HepG2 (cell line): ENCODE results near the gene EZH1. TPM values are rescaled to one million over a fixed set of nuclear protein-coding genes. Genes with fewer than 3 reads are reported as not detected.

Experiments used
- ATAC-seq: fragments of 200-7000 bp; cut with Tn5 transposase; 3 replicates; pipeline ENCODE4 v1.9.1; 2020; ENCODE audit warnings: mild to moderate bottlenecking, moderate library complexity
- BruUV-seq: library from RNA; stranded (reverse); fragments of 400-500 nt; replicated peaks from 2 replicates; lab custom pipeline; 2021; lab: Mats Ljungman, UMichigan
- CTCF ChIA-PET: fragments of 300-600 bp; formaldehyde crosslinking; extraction: SDS; loops from one replicate; lab custom pipeline; 2021; ENCODE audit warnings: low total read pairs, inconsistent platforms, low intra/inter-chr PET ratio; lab: Yijun Ruan, JAX
- POLR2A ChIA-PET: fragments of 350-600 bp; sonication (Branson Sonifier 250); formaldehyde crosslinking; loops from one replicate; lab custom pipeline; 2020; ENCODE audit warnings: antibody characterized with exemption, inconsistent platforms; lab: Yijun Ruan, JAX
- DNase-seq: peaks from one replicate; pipeline ENCODE4 v3.0.0-alpha.2; 2015; ENCODE audit warnings: low spot score
- FAIRE-seq: peaks from 3 replicates; lab custom pipeline; 2011; peaks lifted over from hg19 to GRCh38; lab: Jason Lieb, UNC
- H2AFZ ChIP-seq: one replicate; pipeline ENCODE4 v1.6.1; 2011; ENCODE audit warnings: low read length, inconsistent platforms
- H3K27ac ChIP-seq: fragments of 300-600 bp; 3 replicates; pipeline ENCODE4 v1.8.0; 2011; ENCODE audit warnings: mixed run types, mild to moderate bottlenecking, mixed read lengths, low read length, inconsistent platforms; ENCODE audit not compliant: insufficient read depth; ENCODE audit errors: extremely low read length
- H3K27me3 ChIP-seq, 2 experiments: fragments of 200-600 bp in 1 of 2; 2 replicates in 1 of 2; 3 replicates in 1 of 2; pipeline versions ENCODE4 v1.6.0 to v1.8.0; 2011; ENCODE audit warnings: low read length in 2 of 2, mild to moderate bottlenecking in 2 of 2, moderate library complexity in 2 of 2, inconsistent platforms in 1 of 2; ENCODE audit not compliant: insufficient read depth in 2 of 2, control insufficient read depth in 1 of 2
- H3K36me3 ChIP-seq, 2 experiments: fragments of 200-600 bp in 1 of 2; replicated peaks in 1 of 2; 2 replicates in 1 of 2; 3 replicates in 1 of 2; pipeline versions ENCODE4 v1.5.1 to v1.8.0; 2011; ENCODE audit warnings: low read length in 2 of 2, inconsistent platforms in 1 of 2; ENCODE audit not compliant: insufficient read depth in 2 of 2, control insufficient read depth in 1 of 2
- H3K4me1 ChIP-seq: 2 replicates; pipeline ENCODE4 v1.5.1; 2012; ENCODE audit warnings: low read length, inconsistent platforms; ENCODE audit not compliant: insufficient read depth
- H3K4me2 ChIP-seq: 2 replicates; pipeline ENCODE4 v1.6.0; 2011; ENCODE audit warnings: low read depth, low read length, inconsistent platforms
- H3K4me3 ChIP-seq, 3 experiments: fragments of 200-600 bp in 1 of 3; sonication (generic), shearing (Covaris generic) in 1 of 3; replicated peaks in 1 of 3; 2 replicates each; pipeline ENCODE4 v1.5.1; 2011 to 2016; ENCODE audit warnings: low read length in 3 of 3, inconsistent platforms in 2 of 3, low read depth in 2 of 3, mild to moderate bottlenecking in 2 of 3, control low read depth in 1 of 3, mixed read lengths in 1 of 3; ENCODE audit not compliant: insufficient read depth in 1 of 3
- H3K79me2 ChIP-seq: one replicate; pipeline ENCODE4 v1.6.1; 2011; ENCODE audit warnings: low read length, inconsistent platforms; ENCODE audit not compliant: insufficient read depth
- H3K9ac ChIP-seq: 2 replicates; pipeline ENCODE4 v1.6.0; 2011; ENCODE audit warnings: mild to moderate bottlenecking, low read depth, low read length, inconsistent platforms; ENCODE audit not compliant: insufficient read depth
- H3K9me3 ChIP-seq: 2 replicates; pipeline ENCODE4 v1.5.1; 2012; ENCODE audit warnings: mild to moderate bottlenecking, low read length
- H4K20me1 ChIP-seq: 2 replicates; pipeline ENCODE4 v1.6.0; 2011; ENCODE audit warnings: inconsistent platforms, mild to moderate bottlenecking, low read length, moderate library complexity; ENCODE audit not compliant: insufficient read depth
- ARHGAP35 ChIP-seq: sonication (generic); formaldehyde crosslinking; IDR thresholded peaks from 2 replicates; pipeline ENCODE4 v1.9.0; 2022; ENCODE audit warnings: mild to moderate bottlenecking, inconsistent platforms, moderate library complexity, missing genetic modification reagents, borderline replicate concordance
- DR1 ChIP-seq: sonication (generic); formaldehyde crosslinking; IDR thresholded peaks from 2 replicates; pipeline ENCODE4 v1.8.0; 2021; ENCODE audit warnings: mild to moderate bottlenecking, missing genetic modification reagents, inconsistent platforms
- GABPA ChIP-seq, 2 experiments: IDR thresholded peaks; 2 replicates each; pipeline ENCODE4 v1.6.1; 2011 to 2016; ENCODE audit warnings: low read depth in 2 of 2, low read length in 1 of 2, missing biosample characterization in 1 of 2, missing genetic modification characterization in 1 of 2
- PHF5A ChIP-seq: IDR thresholded peaks from one replicate; pipeline ENCODE4 v1.6.1; 2018; ENCODE audit warnings: low read depth, missing genetic modification reagents; ENCODE audit not compliant: unreplicated experiment
- TMF1 ChIP-seq: sonication (generic); formaldehyde crosslinking; IDR thresholded peaks from 2 replicates; pipeline ENCODE4 v1.8.1; 2022; ENCODE audit warnings: low read depth, missing genetic modification reagents
- U2AF1 ChIP-seq: fragments of 200-400 bp; formaldehyde crosslinking; optimal IDR thresholded peaks from 2 replicates; pipeline ENCODE3; 2017; ENCODE audit warnings: mild to moderate bottlenecking, low read depth, low read length
- ZFP1 ChIP-seq: IDR thresholded peaks from 2 replicates; pipeline ENCODE4 v1.6.1; 2016
- ZFP36 ChIP-seq: fragments of 150-350 bp; IDR thresholded peaks from 2 replicates; pipeline ENCODE4 v1.6.1; 2018; ENCODE audit warnings: borderline replicate concordance, low read length, low read depth; ENCODE audit not compliant: partially characterized antibody
- ZKSCAN5 ChIP-seq: sonication (generic); formaldehyde crosslinking; IDR thresholded peaks from 2 replicates; pipeline ENCODE4 v1.5.1; 2020; ENCODE audit warnings: mild to moderate bottlenecking, missing genetic modification reagents
- ZNF710 ChIP-seq: sonication (generic); formaldehyde crosslinking; IDR thresholded peaks from 2 replicates; pipeline ENCODE4 v1.5.0; 2020; ENCODE audit warnings: mild to moderate bottlenecking, missing genetic modification reagents, borderline replicate concordance
- ZNF713 ChIP-seq: sonication (generic); formaldehyde crosslinking; IDR thresholded peaks from 2 replicates; pipeline ENCODE4 v1.4.0; 2020; ENCODE audit warnings: mild to moderate bottlenecking, missing genetic modification reagents
- ZNF768 ChIP-seq: sonication (generic); formaldehyde crosslinking; IDR thresholded peaks from 2 replicates; pipeline ENCODE4 v1.4.0; 2020; ENCODE audit warnings: missing genetic modification reagents
- ZNF775 ChIP-seq: sonication (generic); formaldehyde crosslinking; IDR thresholded peaks from 2 replicates; pipeline ENCODE4 v1.4.0; 2020; ENCODE audit warnings: missing genetic modification reagents, mild to moderate bottlenecking, moderate library complexity, borderline replicate concordance
- ZZZ3 ChIP-seq: sonication (generic); formaldehyde crosslinking; IDR thresholded peaks from 2 replicates; pipeline ENCODE4 v1.4.0; 2020; ENCODE audit warnings: missing genetic modification reagents, mild to moderate bottlenecking, borderline replicate concordance
- WGBS: methylation state at CpG from one replicate; pipeline ENCODE4 v1.1.6; 2017; ENCODE audit warnings: low lambda C conversion rate; 5-methylcytosine and 5-hydroxymethylcytosine counted together
- in situ Hi-C: cut with HindIII; loops from 2 replicates; pipeline ENCODE4 v1.10.0; 2017; ENCODE audit warnings: low pct_unique_long_range_greater_than_20kb; ENCODE audit not compliant: extremely low pct_ligation_motif_present
- intact Hi-C: fragments of 100-400 bp; cut with micrococcal nuclease; formaldehyde crosslinking; loops from one replicate; pipeline ENCODE4 v1.10.0; 2022; ENCODE audit not compliant: unreplicated experiment
- polyA plus RNA-seq, 8 experiments: library from polyadenylated mRNA; depleted of rRNA in 3 of 8; stranded (reverse) in 7 of 8; unstranded in 1 of 8; fragments of >200 nt; fragmentation: Illumina TruSeq in 4 of 8; extraction: Trizol in 4 of 8; gene quantifications; 2 replicates each; pipeline versions ENCODE4 v1.2.1 to v1.2.3, GENCODE V29; 2011 to 2016; ENCODE audit warnings: low read depth in 4 of 8, missing spikeins in 1 of 8, mixed read lengths in 1 of 8; ENCODE audit not compliant: insufficient read depth in 1 of 8
- total RNA-seq, 5 experiments: library from RNA; depleted of rRNA; stranded (reverse); fragments of >200 nt; fragmentation: Illumina TruSeq; extraction: Trizol; gene quantifications; 2 replicates each; pipeline ENCODE4 v1.2.3, GENCODE V29; 2016; ENCODE audit warnings: low read depth in 1 of 5
- TF ChIP-seq, protein P1 (sequence below): sonication (generic); formaldehyde crosslinking; IDR thresholded peaks from 2 replicates; pipeline ENCODE4 v1.8.1; 2023; ENCODE audit warnings: mild to moderate bottlenecking, moderate library complexity, missing genetic modification reagents

EZH1 gene
- total and polyA plus RNA-seq, 2 of the 13 experiments (the other 11 are each of a cell fraction or from before 2014, with no cell fraction given) = 11.6 to 24.0 TPM

DNA sequence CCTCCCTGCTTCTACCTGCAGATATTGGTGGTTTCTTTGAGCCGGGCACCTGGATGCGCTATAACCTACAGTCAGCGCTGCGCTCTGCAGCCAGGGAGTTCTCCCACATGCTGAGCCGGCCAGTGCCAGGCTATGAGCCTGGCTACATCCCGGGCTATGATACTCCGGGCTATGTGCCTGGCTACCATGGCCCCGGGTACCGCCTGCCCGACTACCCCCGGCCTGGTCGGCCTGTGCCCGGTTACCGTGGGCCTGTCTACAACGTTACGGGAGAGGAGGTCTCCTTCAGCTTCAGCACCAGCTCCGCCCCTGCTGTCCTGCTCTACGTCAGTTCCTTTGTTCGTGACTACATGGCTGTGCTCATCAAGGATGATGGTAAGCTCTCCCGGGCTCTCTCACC lies 49.3 kb downstream of the EZH1 start:
- Histone ChIP-seq H3K4me1 (no peaks in the 10 kb centered on the region), H4K20me1 (no peaks in the 10 kb centered on the region), H3K36me3 (peaks cover 3 to 5% of the 10 kb centered on the region in 2 experiments; a peak in 4 of 5 replicates), H3K27me3 (no peaks in the 10 kb centered on the region), H3K79me2 (no peaks in the 10 kb centered on the region), H2AFZ (no peak overlapping the region), H3K4me2 (no peak overlapping the region), H3K9me3 (no peaks in the 10 kb centered on the region), H3K9ac (no peak overlapping the region), H3K27ac (no peak overlapping the region), H3K4me3 (no peak overlapping the region)
- WGBS = 98% methylated on average over 20 of the region's 20 CpGs
- FAIRE-seq = no peak
- in situ Hi-C loops (no loop called here), intact Hi-C loops (no loop called here)
- ChIA-PET POLR2A (no interaction called here), CTCF (no interaction called here)
- DNase-seq = no peak
- TF ChIP-seq ZNF713 (CRISPR knock-in tag) (no peak), PHF5A (no peak), GABPA (IDR thresholded peaks at IDR 0.05; ENCODE audit: low read depth, low read length) (no peak), GABPA (CRISPR knock-in tag; IDR thresholded peaks at IDR 0.05; ENCODE audit: low read depth) (no peak), U2AF1 (no peak), ZNF775 (CRISPR knock-in tag) (no peak), ZFP1 (no peak), ZZZ3 (CRISPR knock-in tag) (no peak), ZKSCAN5 (no peak)
- TF ChIP-seq, protein P1, sequence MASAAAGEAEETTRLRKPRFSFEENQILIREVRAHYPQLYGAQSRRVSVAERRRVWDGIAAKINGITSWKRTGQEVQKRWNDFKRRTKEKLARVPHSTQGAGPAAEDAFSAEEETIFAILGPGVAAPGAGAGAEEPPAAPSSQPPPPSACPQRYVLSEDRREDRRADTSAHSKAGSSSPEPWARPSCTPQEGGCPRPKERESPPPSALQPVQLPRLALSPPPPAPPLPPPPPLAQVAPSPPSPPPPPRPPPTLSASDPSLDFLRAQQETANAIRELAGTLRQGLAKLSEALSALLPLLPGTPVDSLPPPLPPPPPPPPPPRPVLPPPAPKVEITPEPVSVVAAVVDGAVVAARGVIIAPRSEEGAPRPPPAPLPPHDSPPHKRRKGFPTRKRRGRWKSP (CRISPR knock-in tag) = no peak
- BruUV-seq = no TSS peak
- ATAC-seq = no peak

DNA sequence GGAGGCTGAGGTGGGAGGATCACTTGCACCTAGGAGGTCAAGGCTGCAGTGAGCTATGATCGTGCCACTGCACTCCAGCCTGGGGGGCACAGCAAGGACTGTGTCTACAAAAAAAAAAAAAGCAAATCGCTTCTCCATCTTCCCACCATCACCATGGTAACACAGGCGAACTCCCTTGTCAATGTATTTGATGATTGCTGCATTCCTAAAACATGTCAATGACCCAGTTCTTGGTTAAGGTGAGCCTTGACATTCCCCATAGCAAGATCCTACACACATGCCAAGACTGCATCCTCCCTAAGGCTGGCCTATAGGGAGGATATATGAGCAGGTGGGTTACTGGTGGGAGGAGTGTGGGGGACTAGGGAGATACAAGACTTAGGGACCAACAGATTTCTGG lies 50.3 kb downstream of the EZH1 start:
- intact Hi-C loops = no loop called here
- no peak overlapping the region for H3K27ac ChIP-seq
- 91% methylated on average over 3 of the region's 3 CpGs for WGBS
- H3K79me2 ChIP-seq = no peaks in the 10 kb centered on the region
- no peak overlapping the region for H2AFZ ChIP-seq
- BruUV-seq = no TSS peak
- no peaks in the 10 kb centered on the region for H4K20me1 ChIP-seq
- no peak overlapping the region for H3K9ac ChIP-seq
- no peak for ATAC-seq
- H3K27me3 ChIP-seq = no peaks in the 10 kb centered on the region
- POLR2A ChIA-PET = no interaction called here
- in situ Hi-C loops = no loop called here
- H3K9me3 ChIP-seq = no peaks in the 10 kb centered on the region
- FAIRE-seq = no peak
- H3K36me3 ChIP-seq = peaks cover 3 to 5% of the 10 kb centered on the region in 2 experiments; a peak in 4 of 5 replicates
- no peak for DNase-seq
- H3K4me1 ChIP-seq = no peaks in the 10 kb centered on the region
- no peak overlapping the region for H3K4me2 ChIP-seq
- CTCF ChIA-PET = no interaction called here
- H3K4me3 ChIP-seq = no peak overlapping the region
- TF ChIP-seq TMF1 (CRISPR knock-in tag) = no peak
- TF ChIP-seq ZNF710 (CRISPR knock-in tag) = no peak
- TF ChIP-seq ARHGAP35 (CRISPR knock-in tag) = no peak
- TF ChIP-seq ZNF768 (CRISPR knock-in tag) = no peak
- TF ChIP-seq DR1 (CRISPR knock-in tag) = no peak
- TF ChIP-seq ZFP36 = no peak
